GM23338 (cell line): ENCODE results near the gene SURF4. TPM values are rescaled to one million over a fixed set of nuclear protein-coding genes. Genes with fewer than 3 reads are reported as not detected.

ENCODE experiments used
- ATAC-seq: fragments of 200-7000 bp; cut with Tn5 transposase; 3 replicates; pipeline ENCODE4 v1.9.1; 2020
- DNase-seq: peaks from one replicate; pipeline ENCODE4 v3.0.0-alpha.2; 2015; ENCODE audit warnings: low spot score
- H2AFZ ChIP-seq: fragments of 200-600 bp; sonication (generic); 2 replicates; pipeline ENCODE4 v1.8.0; 2016; ENCODE audit warnings: antibody characterized with exemption, mild to moderate bottlenecking, moderate library complexity
- H3F3A ChIP-seq: fragments of 200-600 bp; sonication (generic); replicated peaks from 2 replicates; pipeline ENCODE4 v1.8.0; 2017; ENCODE audit warnings: antibody characterized with exemption, mixed run types, low read depth
- H3K27ac ChIP-seq: fragments of 200-600 bp; sonication (generic); 2 replicates; pipeline ENCODE4 v1.6.1; 2016; ENCODE audit warnings: low read depth
- H3K27me3 ChIP-seq: fragments of 200-600 bp; sonication (generic); 2 replicates; pipeline ENCODE4 v1.8.0; 2016; ENCODE audit warnings: mild to moderate bottlenecking, mixed run types, moderate library complexity; ENCODE audit not compliant: insufficient read depth
- H3K36me3 ChIP-seq: fragments of 200-600 bp; sonication (generic); 2 replicates; pipeline ENCODE4 v1.8.0; 2016; ENCODE audit warnings: mild to moderate bottlenecking; ENCODE audit not compliant: insufficient read depth
- H3K4me1 ChIP-seq: fragments of 200-600 bp; sonication (generic); 2 replicates; pipeline ENCODE4 v1.8.0; 2016; ENCODE audit warnings: mild to moderate bottlenecking, moderate library complexity; ENCODE audit not compliant: insufficient read depth
- H3K4me2 ChIP-seq: fragments of 200-600 bp; sonication (generic); 2 replicates; pipeline ENCODE4 v1.7.1; 2017; ENCODE audit warnings: mixed run types
- H3K4me3 ChIP-seq: fragments of 200-600 bp; sonication (generic); 2 replicates; pipeline ENCODE4 v1.6.1; 2016; ENCODE audit warnings: mixed run types
- H3K79me2 ChIP-seq: fragments of 200-600 bp; sonication (generic); replicated peaks from 2 replicates; pipeline ENCODE4 v1.8.0; 2017; ENCODE audit warnings: mild to moderate bottlenecking; ENCODE audit not compliant: insufficient read depth
- H3K9me2 ChIP-seq: fragments of 200-600 bp; sonication (generic); 2 replicates; pipeline ENCODE4 v1.8.0; 2017; ENCODE audit not compliant: insufficient read depth
- H4K20me1 ChIP-seq: fragments of 200-600 bp; sonication (generic); replicated peaks from 2 replicates; pipeline ENCODE4 v1.8.0; 2017; ENCODE audit warnings: mild to moderate bottlenecking; ENCODE audit not compliant: insufficient read depth
- H3K27ac Mint-ChIP-seq: 2 replicates; pipeline ENCODE4 v1.8.0; 2020; ENCODE audit warnings: inconsistent platforms, mild to moderate bottlenecking, moderate library complexity, mixed read lengths
- H3K27me3 Mint-ChIP-seq: 3 replicates; pipeline ENCODE4 v1.8.0; 2022; ENCODE audit warnings: low read depth, mild to moderate bottlenecking, moderate library complexity, mixed read lengths, inconsistent platforms; ENCODE audit not compliant: insufficient read depth, poor library complexity
- H3K36me3 Mint-ChIP-seq: 3 replicates; pipeline ENCODE4 v1.8.0; 2021; ENCODE audit warnings: low read depth, mild to moderate bottlenecking, inconsistent platforms, moderate library complexity, mixed read lengths
- H3K4me1 Mint-ChIP-seq: 3 replicates; pipeline ENCODE4 v1.8.0; 2020; ENCODE audit warnings: mild to moderate bottlenecking, inconsistent platforms, mixed read lengths
- H3K4me3 Mint-ChIP-seq: 3 replicates; pipeline ENCODE4 v1.8.0; 2021; ENCODE audit warnings: moderate library complexity, mild to moderate bottlenecking, inconsistent platforms, mixed read lengths
- H3K9me3 Mint-ChIP-seq: 3 replicates; pipeline ENCODE4 v1.8.0; 2020; ENCODE audit warnings: moderate library complexity, mild to moderate bottlenecking, inconsistent platforms, mixed read lengths
- CREB1 ChIP-seq: fragments of 250-450 bp; sonication (Bioruptor Pico); IDR thresholded peaks from 2 replicates; pipeline ENCODE4 v1.5.0; 2020; ENCODE audit warnings: low read depth, mild to moderate bottlenecking, moderate library complexity
- EZH2 ChIP-seq: fragments of 200-600 bp; sonication (generic); IDR thresholded peaks from one replicate; pipeline ENCODE4 v1.8.0; 2017; ENCODE audit warnings: antibody characterized with exemption, mild to moderate bottlenecking, low read depth; ENCODE audit not compliant: unreplicated experiment
- EZH2phosphoT487 ChIP-seq: fragments of 200-600 bp; sonication (generic); IDR thresholded peaks from one replicate; pipeline ENCODE4 v1.8.1; 2018; ENCODE audit warnings: antibody characterized with exemption; ENCODE audit not compliant: unreplicated experiment
- JUNB ChIP-seq: IDR thresholded peaks from one replicate; pipeline ENCODE4 v1.6.1; 2016; ENCODE audit warnings: antibody characterized with exemption; ENCODE audit not compliant: unreplicated experiment
- NANOG ChIP-seq: IDR thresholded peaks from 2 replicates; pipeline ENCODE4 v1.6.1; 2016; ENCODE audit warnings: antibody characterized with exemption, borderline replicate concordance
- POLR2AphosphoS5 ChIP-seq: IDR thresholded peaks from 2 replicates; pipeline ENCODE4 v1.6.1; 2016; ENCODE audit warnings: antibody characterized with exemption, low read depth
- STAT1 ChIP-seq: IDR thresholded peaks from one replicate; pipeline ENCODE4 v1.6.1; 2016; ENCODE audit warnings: antibody characterized with exemption; ENCODE audit not compliant: unreplicated experiment
- ZNF114 ChIP-seq: fragments of 250-450 bp; sonication (Bioruptor Pico); IDR thresholded peaks from 2 replicates; pipeline ENCODE4 v1.5.0; 2020; ENCODE audit warnings: mild to moderate bottlenecking, moderate library complexity
- ZNF331 ChIP-seq: fragments of 250-450 bp; sonication (Bioruptor Pico); IDR thresholded peaks from 2 replicates; pipeline ENCODE4 v1.5.0; 2020; ENCODE audit warnings: low read depth, mild to moderate bottlenecking, moderate library complexity
- polyA plus RNA-seq: library from polyadenylated mRNA; unstranded; fragments of >200 nt; fragmentation: Nextera tagmentation; extraction: Ambion mirVana; gene quantifications from 2 replicates; pipeline ENCODE4 v1.2.1, GENCODE V29; 2016
- total RNA-seq: library from RNA; depleted of rRNA; stranded (reverse); fragments of >200 nt; shearing (Covaris generic); gene quantifications from 2 replicates; pipeline ENCODE4 v1.2.3, GENCODE V29; 2014
- TF ChIP-seq, protein P1 (sequence below): fragments of 250-450 bp; sonication (Bioruptor Pico); IDR thresholded peaks from 2 replicates; pipeline ENCODE4 v1.5.0; 2020; ENCODE audit warnings: mild to moderate bottlenecking, moderate library complexity
- TF ChIP-seq, protein P2 (sequence below): IDR thresholded peaks from 2 replicates; pipeline ENCODE4 v1.6.1; 2016; ENCODE audit warnings: antibody characterized with exemption
- TF ChIP-seq, protein P3 (sequence below), 2 experiments: fragments of 200-600 bp in 1 of 2; sonication (generic) in 1 of 2; conservative IDR thresholded peaks; 2 replicates each; pipeline versions ENCODE4 v1.5.1 to v1.6.1; 2016 to 2017; ENCODE audit warnings: antibody characterized with exemption in 2 of 2, low read depth in 2 of 2, mild to moderate bottlenecking in 2 of 2, moderate library complexity in 1 of 2
- TF ChIP-seq, protein P4 (sequence below): IDR thresholded peaks from one replicate; pipeline ENCODE4 v1.6.1; 2018; ENCODE audit warnings: antibody characterized with exemption; ENCODE audit not compliant: unreplicated experiment

Gene SURF4
- total and polyA plus RNA-seq, 2 experiments from 2014 or later = 66.3 to 242 TPM

DNA sequence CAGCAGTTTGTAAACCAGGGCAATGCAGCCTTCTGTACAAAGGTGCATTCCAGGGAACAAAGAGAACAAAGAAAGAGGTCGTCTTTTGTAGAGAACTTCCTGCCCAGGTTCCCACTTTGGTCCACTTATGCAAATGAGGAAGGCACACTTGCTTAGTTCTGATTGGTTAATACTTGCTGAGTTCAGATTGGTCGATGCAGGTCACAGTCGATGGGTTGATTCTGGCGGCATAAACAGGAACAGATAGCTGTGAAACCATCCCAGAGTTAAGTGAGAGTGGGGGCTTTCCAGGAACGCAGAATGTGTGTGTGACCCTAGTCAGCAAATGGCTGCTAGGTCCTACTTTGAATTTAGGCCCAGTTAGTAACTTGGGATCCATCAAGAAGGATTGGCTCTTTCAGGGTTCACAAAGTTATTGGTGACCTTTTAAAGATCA, 44.5 kb upstream of the SURF4 start:
- no peaks in the 10 kb centered on the region for H3K27me3 ChIP-seq
- TF ChIP-seq JUNB = no peak
- TF ChIP-seq, protein P1, sequence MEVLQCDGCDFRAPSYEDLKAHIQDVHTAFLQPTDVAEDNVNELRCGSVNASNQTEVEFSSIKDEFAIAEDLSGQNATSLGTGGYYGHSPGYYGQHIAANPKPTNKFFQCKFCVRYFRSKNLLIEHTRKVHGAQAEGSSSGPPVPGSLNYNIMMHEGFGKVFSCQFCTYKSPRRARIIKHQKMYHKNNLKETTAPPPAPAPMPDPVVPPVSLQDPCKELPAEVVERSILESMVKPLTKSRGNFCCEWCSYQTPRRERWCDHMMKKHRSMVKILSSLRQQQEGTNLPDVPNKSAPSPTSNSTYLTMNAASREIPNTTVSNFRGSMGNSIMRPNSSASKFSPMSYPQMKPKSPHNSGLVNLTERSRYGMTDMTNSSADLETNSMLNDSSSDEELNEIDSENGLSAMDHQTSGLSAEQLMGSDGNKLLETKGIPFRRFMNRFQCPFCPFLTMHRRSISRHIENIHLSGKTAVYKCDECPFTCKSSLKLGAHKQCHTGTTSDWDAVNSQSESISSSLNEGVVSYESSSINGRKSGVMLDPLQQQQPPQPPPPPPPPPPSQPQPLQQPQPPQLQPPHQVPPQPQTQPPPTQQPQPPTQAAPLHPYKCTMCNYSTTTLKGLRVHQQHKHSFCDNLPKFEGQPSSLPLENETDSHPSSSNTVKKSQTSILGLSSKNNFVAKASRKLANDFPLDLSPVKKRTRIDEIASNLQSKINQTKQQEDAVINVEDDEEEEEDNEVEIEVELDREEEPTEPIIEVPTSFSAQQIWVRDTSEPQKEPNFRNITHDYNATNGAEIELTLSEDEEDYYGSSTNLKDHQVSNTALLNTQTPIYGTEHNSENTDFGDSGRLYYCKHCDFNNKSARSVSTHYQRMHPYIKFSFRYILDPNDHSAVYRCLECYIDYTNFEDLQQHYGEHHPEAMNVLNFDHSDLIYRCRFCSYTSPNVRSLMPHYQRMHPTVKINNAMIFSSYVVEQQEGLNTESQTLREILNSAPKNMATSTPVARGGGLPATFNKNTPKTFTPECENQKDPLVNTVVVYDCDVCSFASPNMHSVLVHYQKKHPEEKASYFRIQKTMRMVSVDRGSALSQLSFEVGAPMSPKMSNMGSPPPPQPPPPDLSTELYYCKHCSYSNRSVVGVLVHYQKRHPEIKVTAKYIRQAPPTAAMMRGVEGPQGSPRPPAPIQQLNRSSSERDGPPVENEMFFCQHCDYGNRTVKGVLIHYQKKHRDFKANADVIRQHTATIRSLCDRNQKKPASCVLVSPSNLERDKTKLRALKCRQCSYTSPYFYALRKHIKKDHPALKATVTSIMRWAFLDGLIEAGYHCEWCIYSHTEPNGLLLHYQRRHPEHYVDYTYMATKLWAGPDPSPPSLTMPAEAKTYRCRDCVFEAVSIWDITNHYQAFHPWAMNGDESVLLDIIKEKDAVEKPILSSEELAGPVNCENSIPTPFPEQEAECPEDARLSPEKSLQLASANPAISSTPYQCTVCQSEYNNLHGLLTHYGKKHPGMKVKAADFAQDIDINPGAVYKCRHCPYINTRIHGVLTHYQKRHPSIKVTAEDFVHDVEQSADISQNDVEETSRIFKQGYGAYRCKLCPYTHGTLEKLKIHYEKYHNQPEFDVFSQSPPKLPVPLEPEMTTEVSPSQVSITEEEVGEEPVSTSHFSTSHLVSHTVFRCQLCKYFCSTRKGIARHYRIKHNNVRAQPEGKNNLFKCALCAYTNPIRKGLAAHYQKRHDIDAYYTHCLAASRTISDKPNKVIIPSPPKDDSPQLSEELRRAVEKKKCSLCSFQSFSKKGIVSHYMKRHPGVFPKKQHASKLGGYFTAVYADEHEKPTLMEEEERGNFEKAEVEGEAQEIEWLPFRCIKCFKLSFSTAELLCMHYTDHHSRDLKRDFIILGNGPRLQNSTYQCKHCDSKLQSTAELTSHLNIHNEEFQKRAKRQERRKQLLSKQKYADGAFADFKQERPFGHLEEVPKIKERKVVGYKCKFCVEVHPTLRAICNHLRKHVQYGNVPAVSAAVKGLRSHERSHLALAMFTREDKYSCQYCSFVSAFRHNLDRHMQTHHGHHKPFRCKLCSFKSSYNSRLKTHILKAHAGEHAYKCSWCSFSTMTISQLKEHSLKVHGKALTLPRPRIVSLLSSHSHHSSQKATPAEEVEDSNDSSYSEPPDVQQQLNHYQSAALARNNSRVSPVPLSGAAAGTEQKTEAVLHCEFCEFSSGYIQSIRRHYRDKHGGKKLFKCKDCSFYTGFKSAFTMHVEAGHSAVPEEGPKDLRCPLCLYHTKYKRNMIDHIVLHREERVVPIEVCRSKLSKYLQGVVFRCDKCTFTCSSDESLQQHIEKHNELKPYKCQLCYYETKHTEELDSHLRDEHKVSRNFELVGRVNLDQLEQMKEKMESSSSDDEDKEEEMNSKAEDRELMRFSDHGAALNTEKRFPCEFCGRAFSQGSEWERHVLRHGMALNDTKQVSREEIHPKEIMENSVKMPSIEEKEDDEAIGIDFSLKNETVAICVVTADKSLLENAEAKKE (CRISPR knock-in tag) = no peak
- TF ChIP-seq, protein P2, sequence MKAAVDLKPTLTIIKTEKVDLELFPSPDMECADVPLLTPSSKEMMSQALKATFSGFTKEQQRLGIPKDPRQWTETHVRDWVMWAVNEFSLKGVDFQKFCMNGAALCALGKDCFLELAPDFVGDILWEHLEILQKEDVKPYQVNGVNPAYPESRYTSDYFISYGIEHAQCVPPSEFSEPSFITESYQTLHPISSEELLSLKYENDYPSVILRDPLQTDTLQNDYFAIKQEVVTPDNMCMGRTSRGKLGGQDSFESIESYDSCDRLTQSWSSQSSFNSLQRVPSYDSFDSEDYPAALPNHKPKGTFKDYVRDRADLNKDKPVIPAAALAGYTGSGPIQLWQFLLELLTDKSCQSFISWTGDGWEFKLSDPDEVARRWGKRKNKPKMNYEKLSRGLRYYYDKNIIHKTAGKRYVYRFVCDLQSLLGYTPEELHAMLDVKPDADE = no peak
- no peak for TF ChIP-seq EZH2phosphoT487
- no peak for TF ChIP-seq ZNF114 (CRISPR knock-in tag)
- no peak for TF ChIP-seq NANOG
- TF ChIP-seq EZH2 = no peak
- TF ChIP-seq POLR2AphosphoS5 = no peak
- TF ChIP-seq, protein P3, sequence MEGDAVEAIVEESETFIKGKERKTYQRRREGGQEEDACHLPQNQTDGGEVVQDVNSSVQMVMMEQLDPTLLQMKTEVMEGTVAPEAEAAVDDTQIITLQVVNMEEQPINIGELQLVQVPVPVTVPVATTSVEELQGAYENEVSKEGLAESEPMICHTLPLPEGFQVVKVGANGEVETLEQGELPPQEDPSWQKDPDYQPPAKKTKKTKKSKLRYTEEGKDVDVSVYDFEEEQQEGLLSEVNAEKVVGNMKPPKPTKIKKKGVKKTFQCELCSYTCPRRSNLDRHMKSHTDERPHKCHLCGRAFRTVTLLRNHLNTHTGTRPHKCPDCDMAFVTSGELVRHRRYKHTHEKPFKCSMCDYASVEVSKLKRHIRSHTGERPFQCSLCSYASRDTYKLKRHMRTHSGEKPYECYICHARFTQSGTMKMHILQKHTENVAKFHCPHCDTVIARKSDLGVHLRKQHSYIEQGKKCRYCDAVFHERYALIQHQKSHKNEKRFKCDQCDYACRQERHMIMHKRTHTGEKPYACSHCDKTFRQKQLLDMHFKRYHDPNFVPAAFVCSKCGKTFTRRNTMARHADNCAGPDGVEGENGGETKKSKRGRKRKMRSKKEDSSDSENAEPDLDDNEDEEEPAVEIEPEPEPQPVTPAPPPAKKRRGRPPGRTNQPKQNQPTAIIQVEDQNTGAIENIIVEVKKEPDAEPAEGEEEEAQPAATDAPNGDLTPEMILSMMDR (conservative IDR thresholded peaks at IDR 0.05; ENCODE audit: low read depth in 2 of 2) = no peak
- TF ChIP-seq ZNF331 (CRISPR knock-in tag) = no peak
- TF ChIP-seq STAT1 = no peak
- no peak for TF ChIP-seq CREB1 (CRISPR knock-in tag)
- TF ChIP-seq, protein P4, sequence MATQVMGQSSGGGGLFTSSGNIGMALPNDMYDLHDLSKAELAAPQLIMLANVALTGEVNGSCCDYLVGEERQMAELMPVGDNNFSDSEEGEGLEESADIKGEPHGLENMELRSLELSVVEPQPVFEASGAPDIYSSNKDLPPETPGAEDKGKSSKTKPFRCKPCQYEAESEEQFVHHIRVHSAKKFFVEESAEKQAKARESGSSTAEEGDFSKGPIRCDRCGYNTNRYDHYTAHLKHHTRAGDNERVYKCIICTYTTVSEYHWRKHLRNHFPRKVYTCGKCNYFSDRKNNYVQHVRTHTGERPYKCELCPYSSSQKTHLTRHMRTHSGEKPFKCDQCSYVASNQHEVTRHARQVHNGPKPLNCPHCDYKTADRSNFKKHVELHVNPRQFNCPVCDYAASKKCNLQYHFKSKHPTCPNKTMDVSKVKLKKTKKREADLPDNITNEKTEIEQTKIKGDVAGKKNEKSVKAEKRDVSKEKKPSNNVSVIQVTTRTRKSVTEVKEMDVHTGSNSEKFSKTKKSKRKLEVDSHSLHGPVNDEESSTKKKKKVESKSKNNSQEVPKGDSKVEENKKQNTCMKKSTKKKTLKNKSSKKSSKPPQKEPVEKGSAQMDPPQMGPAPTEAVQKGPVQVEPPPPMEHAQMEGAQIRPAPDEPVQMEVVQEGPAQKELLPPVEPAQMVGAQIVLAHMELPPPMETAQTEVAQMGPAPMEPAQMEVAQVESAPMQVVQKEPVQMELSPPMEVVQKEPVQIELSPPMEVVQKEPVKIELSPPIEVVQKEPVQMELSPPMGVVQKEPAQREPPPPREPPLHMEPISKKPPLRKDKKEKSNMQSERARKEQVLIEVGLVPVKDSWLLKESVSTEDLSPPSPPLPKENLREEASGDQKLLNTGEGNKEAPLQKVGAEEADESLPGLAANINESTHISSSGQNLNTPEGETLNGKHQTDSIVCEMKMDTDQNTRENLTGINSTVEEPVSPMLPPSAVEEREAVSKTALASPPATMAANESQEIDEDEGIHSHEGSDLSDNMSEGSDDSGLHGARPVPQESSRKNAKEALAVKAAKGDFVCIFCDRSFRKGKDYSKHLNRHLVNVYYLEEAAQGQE = no peak
- Mint-ChIP-seq H3K27ac (no peak overlapping the region), H3K36me3 (peaks cover 11% of the 10 kb centered on the region), H3K4me1 (peaks cover 35% of the 10 kb centered on the region), H3K27me3 (peaks cover 16% of the 10 kb centered on the region), H3K9me3 (peaks cover 8% of the 10 kb centered on the region; the same call in 1 of the 3 replicates), H3K4me3 (no peak overlapping the region; the same call in 2 of the 3 replicates)
- H3K9me2 ChIP-seq = no peaks in the 10 kb centered on the region
- DNase-seq (peak; percentile 62), ATAC-seq (no peak)
- H3K79me2 ChIP-seq = peaks cover 22% of the 10 kb centered on the region
- no peak overlapping the region for H3K4me2 ChIP-seq
- H4K20me1 ChIP-seq = peaks cover 5% of the 10 kb centered on the region; the same call in 1 of the 2 replicates
- H3F3A ChIP-seq = peaks cover 10% of the 10 kb centered on the region
- H3K4me3 ChIP-seq = no peak overlapping the region
- peaks cover 7% of the 10 kb centered on the region for H3K4me1 ChIP-seq
- H2AFZ ChIP-seq = no peak overlapping the region
- H3K36me3 ChIP-seq = no peaks in the 10 kb centered on the region
- 0 out of 2 replicates have a peak overlapping the region, but pooled peaks have one; percentile 39 for H3K27ac ChIP-seq
